NCI-H345 (cell line): ENCODE results near the gene KLHL5.
A peak's percentile ranks its signal among the peaks of the same experiment; 100 is the strongest.
"Not testable (repeated sequence)": the region's sequence is repeated elsewhere in the genome, so short reads cannot be mapped to it uniquely, and the experiment has no call there.

ENCODE experiments used
- DNase-seq: peaks from one replicate; lab custom pipeline; 2025; lab: John Stamatoyannopoulos, UW

Gene KLHL5, protein sequence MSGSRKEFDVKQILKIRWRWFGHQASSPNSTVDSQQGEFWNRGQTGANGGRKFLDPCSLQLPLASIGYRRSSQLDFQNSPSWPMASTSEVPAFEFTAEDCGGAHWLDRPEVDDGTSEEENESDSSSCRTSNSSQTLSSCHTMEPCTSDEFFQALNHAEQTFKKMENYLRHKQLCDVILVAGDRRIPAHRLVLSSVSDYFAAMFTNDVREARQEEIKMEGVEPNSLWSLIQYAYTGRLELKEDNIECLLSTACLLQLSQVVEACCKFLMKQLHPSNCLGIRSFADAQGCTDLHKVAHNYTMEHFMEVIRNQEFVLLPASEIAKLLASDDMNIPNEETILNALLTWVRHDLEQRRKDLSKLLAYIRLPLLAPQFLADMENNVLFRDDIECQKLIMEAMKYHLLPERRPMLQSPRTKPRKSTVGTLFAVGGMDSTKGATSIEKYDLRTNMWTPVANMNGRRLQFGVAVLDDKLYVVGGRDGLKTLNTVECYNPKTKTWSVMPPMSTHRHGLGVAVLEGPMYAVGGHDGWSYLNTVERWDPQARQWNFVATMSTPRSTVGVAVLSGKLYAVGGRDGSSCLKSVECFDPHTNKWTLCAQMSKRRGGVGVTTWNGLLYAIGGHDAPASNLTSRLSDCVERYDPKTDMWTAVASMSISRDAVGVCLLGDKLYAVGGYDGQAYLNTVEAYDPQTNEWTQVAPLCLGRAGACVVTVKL

DNA sequence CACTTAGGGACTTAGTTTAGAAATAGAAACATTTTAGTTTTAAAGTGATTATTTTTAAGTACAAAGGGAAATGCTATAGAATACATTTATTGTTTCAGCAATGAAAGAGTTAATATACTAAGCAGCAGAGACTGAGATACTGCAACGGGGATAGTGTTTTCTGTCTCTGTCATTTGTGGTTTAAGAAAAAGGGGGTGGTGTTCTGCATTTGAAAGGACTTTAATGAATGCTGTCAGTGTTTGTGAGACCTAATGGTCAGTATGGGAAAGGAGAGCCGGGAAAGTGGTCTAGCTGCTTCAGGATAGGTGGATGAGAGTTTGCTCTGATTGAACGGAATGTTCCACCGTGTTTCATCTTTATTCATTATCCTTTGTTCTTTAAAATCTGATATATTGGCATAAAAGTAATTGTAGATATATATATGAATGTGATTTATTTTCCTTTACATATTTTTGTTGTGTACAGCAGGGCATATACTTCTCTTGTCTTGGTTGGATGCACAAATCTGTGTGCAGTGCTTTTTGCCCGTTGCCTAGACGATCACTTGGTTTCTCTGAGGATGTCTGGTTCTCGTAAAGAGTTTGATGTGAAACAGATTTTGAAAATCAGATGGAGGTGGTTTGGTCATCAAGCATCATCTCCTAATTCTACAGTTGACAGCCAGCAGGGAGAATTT lies at the start of gene KLHL5:
Gene KLHL5 (plus strand): TSS at position 139 of the 676 bp plus-strand sequence. CDS start 421 bp downstream, at position 560.
- no peak for DNase-seq

DNA sequence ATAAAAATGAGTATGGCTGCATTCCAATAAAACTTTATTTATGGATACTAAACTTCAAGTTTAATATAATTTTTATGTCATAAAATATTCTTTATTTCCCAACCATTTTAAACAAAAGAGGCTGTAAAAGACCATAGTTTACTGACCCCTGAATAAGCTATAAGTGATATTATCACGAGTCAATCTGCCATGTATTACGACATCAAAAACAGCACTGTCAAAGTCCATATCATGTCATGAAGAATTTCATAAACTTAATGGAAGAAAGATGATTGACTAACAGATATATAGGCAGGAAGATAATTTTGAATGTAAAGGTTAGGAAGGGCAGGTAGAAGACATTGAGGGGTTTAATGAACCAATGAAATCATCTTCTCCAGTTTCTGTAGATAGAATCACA lies 48.0 kb upstream of the KLHL5 start:
- DNase-seq = no peak

DNA sequence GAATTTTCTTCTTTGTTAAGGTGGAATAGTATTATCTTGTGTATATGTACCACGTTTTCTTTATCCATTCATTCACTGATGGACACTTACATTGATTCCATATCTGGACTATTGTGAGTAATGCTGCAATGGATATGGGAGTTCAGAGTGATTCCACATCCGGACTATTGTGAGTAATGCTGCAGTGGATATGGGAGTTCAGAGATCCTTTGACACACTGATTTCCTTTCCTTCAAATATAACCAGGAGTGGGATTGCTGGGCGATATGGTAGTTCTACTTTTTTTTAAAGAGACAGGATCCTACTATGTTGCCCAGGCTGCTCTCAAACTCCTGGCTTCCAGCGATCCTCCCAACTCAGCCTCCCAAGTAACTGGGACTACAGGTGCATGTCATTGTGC lies 41.9 kb upstream of the KLHL5 start:
- no peak for DNase-seq

DNA sequence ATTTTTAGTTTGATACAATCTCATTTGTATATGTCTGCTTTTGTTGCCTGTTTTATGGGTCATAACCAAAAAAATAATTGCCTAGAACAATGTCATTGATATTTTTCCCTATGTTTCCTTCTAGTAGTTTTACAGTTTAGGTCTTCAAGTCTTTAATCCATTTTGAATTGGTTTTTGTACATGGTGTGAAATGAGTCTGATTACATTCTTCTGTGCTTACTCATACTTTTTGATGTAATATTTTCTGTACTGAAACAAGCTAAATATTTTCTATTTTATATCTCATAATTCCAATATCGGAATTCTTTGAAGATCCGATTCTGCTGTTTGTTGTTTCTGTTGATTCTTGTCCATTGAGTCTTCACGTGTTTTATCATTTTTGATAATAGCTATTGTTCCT lies 40.4 kb upstream of the KLHL5 start:
- DNase-seq = no peak

DNA sequence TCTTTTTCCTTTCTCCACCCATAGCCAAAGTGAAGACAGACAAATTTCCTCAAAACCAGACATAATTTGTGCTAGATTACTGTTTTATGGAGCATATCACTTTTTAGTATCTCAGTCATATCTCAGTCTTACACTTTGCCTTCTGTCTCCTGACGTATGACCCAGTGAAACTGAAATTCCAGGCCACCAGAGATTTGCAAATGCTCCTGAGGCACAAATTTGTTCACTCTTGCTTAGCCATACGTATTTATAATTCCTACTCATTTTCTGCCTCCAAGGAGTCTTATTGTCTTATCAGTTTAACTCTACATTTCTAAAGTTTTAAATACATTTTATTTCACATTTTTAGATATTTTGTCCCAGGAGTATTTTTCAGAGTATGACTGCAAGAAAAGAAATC lies 39.8 kb upstream of the KLHL5 start:
- no peak for DNase-seq

DNA sequence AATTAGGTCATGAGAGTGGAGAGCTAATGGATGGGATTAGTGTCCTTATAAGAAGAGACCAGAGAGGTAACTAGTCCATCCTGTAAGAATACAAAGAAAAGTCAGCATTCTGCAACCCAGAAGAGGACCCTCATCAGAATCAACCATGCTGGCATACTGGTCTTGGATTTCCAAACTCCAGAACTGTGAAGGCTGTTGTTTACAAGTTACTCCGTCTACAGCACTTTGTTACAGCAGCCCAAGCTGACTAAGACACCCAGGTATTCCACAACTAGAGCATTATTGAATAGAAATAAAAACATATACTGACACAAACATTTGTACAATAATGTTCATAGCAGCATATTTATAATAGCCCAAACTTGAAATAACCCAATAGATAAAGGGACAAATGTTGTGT lies 39.0 kb upstream of the KLHL5 start:
- DNase-seq = no peak

DNA sequence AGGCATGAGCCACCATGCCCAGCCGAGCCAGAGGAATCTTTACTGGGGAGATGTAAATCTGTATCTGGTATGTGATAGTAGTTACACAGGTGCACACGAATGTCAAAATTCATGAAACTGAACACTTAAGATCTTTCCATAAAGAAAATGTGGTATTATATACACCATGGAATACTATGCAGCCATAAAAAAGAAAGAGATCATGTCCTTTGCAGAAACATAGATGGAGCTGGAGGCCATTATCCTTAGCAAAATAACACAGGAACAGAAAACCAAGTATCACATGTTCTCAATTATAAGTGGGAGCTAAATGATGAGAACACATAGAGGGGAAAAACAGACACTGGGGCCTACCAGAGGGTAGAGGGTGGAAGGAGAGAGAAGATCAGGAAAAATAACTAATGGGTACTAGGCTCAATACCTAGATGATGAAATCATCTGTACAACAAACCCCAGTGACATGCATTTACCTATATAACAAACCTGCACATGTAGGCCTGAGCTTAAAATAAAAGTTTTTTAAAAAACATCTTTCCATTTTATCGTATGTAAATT lies 37.6 kb upstream of the KLHL5 start:
- DNase-seq = no peak

DNA sequence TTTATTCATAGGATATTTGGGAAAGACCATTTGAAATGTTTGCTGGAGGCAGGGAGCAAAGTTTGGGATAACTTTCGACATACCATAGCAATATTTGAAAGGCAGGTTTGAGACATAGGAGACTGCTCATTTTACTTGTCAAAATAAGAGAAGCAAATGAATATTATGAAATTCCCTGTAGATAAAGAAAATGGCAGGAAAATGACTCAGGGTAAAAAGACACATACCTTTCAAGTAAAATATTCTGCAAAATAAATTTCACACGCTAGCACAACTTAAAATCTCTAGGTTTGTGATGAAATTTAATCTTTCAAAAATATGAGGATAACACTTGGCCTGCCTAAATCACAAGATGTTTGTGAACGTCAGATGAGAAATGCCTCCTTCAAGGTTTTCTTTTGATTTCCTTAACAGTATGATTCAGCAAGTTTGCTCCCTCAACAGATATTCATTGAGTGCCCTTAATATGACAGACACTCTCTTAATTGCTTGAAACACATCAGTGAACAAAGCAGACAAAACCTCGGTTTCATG lies 36.4 kb upstream of the KLHL5 start:
- no peak for DNase-seq

DNA sequence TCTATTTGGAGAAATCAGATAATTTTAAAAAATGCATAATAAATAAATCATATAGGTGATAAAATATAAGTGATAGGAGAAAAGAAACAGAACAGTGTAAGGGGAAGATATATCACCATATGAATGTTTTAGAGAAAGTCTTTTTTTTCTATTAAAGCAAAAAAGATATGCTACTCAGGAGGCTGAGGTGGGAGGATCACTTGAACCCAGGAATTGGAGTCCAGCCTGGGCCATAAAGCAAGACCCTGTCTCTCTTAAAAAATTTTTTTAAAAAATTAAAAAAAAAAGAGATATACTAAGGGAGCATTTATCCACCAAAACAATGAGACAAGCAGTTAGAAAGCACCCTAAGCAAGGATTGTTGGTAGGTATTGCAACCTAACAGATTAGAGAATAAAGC lies 35.9 kb upstream of the KLHL5 start:
- DNase-seq = no peak

DNA sequence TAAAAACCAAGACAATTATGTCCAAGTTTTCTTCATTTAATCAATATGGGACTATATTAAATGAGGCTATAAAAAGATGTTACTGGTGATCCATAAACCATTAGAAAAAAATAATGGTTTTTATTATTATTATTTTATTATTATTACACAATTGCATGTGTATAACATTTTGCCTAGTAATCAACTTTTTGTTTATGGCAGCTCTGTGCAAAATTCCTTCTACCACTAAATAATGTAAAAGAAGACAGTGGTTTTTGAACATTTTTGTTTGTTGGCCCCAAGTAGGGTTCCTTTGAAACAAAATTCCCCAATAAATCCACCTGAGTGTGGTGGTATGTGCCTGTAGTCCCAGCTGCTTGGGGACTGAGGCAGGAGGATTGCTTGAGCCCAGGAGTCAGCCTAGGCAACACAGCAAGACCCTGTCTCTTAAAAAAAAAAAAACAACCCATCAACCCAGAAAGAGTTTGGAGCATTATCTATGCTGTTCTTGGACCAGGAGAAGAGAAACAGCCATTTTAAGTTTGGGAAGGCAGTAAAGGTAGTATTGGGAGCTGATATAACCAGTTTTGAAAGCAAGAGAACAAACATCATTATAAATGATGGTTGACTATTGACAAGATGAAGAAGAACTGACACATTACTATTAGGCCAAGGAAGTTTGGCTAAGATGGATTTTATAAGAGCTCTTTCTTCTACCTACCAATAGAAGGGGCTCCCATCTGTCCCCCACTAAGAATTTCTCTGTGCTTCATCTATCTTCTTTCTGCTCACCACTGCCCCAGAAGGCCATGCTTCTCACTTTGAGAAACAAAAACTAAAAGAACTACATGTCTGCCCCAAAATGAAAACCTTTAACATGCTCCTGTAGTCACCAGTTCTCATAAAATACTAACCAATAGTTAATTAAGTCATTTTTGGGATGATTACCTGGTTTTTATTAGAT lies 32.0 kb upstream of the KLHL5 start:
- no peak for DNase-seq

DNA sequence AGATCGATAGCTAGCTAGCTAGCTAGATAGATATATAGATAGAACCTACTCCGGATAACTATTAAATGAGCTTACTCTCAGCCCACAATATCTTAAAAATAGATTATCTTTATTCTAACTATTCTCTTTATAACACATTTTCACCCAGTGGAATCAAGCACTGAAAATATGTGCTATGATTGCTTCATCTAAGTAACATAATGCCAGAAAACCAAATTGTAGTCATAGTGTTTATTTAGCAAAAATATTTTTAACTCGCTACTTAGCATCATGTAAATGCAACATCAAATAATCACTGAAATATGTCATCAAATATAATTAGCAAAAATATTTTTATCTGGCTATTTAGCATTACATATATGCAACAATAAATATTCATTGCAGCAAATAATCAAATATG lies 31.3 kb upstream of the KLHL5 start:
- no peak for DNase-seq

DNA sequence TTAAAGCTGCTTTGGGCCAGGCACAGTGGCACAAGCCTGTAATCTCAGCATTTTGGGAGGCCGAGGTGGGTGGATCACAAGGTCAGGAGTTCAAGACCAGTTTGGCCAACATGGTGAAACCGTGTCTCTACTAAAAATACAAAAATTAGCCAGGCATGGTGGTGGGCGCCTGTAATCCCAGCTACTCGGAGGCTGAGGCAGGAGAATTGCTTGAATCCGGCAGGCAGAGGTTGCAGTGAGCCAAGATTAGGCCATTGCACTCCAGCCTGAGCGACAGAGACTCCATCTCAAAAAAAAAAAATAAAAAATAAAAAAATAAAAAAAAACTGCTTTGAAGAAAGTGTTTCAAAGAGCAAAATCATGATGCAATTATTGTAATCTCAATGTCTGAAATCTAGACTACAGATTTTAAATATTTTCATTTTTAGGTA lies 30.4 kb upstream of the KLHL5 start:
- DNase-seq = not testable (repeated sequence)

DNA sequence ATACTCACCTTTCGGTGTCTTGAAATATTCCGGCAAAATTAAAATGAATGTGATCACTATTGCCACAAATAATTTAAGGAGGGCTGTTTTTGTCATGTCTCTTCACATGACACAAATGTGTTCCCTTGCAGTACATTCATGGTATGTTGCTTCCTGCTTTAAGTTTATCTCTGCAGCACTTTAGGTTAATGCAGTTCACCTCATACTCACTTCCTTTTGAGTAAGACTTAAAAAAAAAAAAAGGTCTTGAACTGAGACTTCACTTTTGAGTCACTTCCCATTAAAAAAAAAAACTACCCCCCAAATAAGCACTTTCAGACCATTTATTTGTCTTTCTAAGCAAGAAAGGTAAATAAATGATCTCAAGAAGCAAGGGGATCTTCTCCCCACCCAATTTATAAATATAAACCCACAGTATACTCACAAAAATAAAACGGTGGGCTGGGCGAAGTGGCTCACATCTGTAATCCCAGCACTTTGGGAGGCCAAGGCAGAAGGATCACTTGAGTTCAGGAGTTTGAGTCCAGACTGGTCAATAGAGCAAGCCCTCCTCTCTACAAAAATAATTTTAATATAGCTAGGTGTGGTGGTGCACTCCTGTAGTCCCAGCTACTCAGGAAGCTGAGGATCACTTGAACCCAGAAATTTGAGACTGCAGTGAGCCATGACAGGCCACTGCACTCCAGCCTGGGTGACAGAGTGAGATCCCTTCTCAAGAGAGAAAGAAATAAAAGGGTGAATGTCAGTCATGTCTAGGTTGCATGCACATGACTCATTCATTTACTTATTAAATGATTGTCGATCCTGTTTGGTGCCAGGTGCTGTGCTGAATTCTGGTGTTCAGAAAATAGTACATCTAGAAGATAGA lies 29.6 kb upstream of the KLHL5 start, which contains the start of gene TMEM156:
Gene TMEM156 (minus strand): TSS at position 192 of the 868 bp plus-strand sequence. CDS start 96 bp downstream, at position 96.
- peak; percentile 28 for DNase-seq

DNA sequence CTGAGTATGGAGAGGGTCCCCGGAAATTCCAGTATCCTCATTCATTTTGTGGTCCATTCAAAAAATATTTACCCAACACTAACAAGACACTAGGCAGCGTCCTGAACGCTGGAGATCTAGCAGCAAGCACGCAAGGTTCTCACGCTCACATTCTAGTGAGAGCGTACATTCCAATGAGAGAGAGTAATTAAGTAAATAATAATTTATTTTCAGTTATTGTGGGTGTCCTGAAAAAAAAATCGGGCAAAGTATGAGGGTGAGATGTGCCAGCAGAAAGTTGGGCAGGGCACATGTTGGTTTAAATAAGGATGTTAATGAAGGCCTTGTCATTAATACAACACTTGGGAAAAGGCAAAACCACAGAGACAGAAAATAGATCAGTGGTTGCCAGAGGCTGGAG lies 25.9 kb upstream of the KLHL5 start:
- no peak for DNase-seq

DNA sequence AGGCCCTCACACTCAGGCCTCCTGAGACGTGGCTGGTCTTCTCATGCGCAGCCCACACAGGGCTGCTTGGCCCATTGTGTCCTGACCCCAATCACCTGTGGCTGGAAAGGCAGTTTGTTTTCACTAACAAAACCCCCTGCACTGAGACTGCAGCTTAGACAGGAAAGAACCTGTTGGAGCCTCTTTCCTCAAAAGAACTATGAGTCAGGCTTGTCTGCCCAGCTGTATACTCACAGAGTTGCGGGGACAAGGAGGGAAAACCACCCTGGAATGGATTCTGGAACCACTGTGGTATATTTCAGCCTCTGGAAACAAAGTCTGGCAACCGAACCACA lies 24.6 kb upstream of the KLHL5 start:
- DNase-seq = no peak

DNA sequence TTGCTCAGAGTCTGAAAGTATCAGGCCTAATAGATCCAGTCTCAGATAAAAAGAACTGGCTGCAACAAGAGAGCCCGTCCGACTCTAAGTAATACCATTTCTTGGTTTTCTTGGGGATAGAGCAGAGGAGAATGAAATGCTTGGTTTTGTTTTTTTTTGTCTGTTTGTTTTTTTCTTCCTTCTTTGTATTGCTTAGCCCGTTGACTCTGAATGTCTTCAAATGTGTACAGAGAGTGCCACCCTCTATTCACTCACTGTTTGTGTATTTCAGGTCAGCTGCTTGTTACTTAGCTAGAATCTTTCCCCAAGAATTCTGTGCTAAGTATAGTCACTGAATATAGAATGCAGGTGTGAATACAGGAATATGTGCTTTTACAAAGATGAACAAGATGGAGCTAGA lies 24.1 kb upstream of the KLHL5 start:
- DNase-seq = no peak

DNA sequence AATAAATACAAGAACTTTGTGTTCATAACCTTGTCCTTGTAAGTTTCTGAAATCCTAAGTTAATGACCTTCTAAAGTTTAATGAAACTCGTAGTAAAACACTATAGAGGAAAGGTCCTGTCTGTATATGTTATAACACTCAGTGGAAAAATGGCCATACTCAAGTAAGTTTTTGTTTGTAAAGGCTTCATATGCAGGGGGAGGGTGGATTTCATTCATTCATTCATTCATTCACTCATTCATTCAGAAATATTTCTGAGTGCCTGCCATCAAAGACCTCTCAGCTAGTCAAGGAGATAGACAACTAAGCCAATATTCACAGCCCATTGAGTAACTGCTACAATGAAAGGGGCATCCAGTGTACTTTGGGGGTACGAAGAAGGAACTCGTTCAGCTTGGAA lies 22.9 kb upstream of the KLHL5 start:
- DNase-seq = no peak

DNA sequence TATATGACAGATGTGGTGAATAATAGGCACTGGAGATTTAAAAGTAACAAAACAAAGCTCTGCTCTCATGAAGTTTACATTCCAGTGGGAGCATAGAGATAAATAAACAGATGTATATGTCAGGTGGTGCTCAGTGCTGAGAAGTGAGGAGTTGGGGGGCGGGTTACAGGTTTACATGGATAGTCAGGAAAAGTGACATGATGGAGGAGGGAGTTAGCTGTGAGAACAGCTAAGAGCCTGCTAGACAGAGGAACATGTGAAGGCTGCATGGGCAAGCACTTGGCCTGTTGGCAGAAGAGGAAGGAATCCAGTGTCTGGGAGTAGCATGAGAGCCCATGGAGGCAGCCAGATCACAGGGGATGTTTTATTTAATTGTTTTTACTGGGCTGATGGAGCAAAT lies 19.7 kb upstream of the KLHL5 start:
- DNase-seq = no peak

DNA sequence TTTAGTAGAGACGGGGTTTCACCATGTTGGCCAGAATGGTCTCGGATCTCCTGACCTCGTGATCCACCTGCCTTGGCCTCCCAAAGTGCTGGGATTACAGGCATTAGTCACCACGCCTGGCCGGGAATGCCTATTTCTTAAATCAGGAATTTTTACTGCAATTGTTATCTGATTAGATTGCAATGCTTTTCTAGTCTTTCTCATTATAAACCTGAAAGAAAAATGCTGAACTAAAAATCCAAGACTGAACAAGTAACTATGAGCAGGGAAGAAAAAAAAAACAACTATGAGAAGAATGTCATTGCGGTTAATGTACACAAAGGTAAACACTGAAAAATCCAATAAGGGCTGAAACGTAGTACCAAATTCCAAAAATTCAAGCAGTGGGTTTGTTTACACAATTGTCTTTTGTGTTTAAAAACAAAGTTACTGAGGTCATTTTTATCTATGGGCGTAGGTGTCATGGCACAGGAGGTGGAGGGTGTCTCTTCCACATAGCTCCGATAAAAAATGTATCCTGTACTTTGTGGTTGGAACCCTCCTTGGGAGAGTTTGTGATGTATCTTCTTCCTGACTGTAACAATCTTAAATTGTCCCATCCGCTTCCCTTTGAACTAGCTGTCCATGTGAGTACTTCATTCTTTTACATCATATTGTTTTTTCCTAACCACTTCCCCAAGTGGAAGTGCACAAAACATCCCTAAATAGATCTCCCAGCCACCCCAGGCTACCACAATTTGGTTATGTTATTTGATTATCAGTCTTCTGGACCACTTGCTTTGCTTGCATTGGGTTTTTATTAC lies 18.8 kb upstream of the KLHL5 start:
- no peak for DNase-seq
